PC-3 (cell line): Measurements from ENCODE around the gene NEDD4. TPM values are rescaled to one million over a fixed set of nuclear protein-coding genes. Genes with fewer than 3 reads are reported as not detected.

Experiments used
- ATAC-seq: fragments of 200-7000 bp; cut with Tn5 transposase; 2 replicates; pipeline ENCODE4 v1.9.1; 2020; ENCODE audit warnings: mild to moderate bottlenecking, moderate library complexity
- BruUV-seq: library from RNA; stranded (reverse); fragments of 400-500 nt; replicated peaks from 2 replicates; lab custom pipeline; 2021; lab: Mats Ljungman, UMichigan
- CTCF ChIA-PET: fragments of 300-600 bp; sonication (Branson Sonifier 250); formaldehyde crosslinking; loops from one replicate; lab custom pipeline; 2022; ENCODE audit warnings: antibody characterized with exemption; lab: Charles Lee
- POLR2A ChIA-PET: fragments of 300-600 bp; sonication (Branson Sonifier 250); formaldehyde crosslinking; loops from one replicate; lab custom pipeline; 2022; ENCODE audit warnings: antibody characterized with exemption; ENCODE audit not compliant: unreplicated experiment; lab: Charles Lee
- DNase-seq: peaks from one replicate; pipeline ENCODE4 v3.0.0-alpha.2; 2015
- H2AFZ ChIP-seq: fragments of 300-600 bp; sonication (generic); 2 replicates; pipeline ENCODE4 v1.6.0; 2016; ENCODE audit warnings: antibody characterized with exemption, low read length
- H3F3A ChIP-seq: fragments of 300-600 bp; sonication (generic); one replicate; pipeline ENCODE4 v1.6.0; 2017; ENCODE audit warnings: antibody characterized with exemption, low read length, control low read depth, mild to moderate bottlenecking; ENCODE audit not compliant: unreplicated experiment
- H3K27ac ChIP-seq: fragments of 300-600 bp; sonication (generic); 2 replicates; pipeline ENCODE4 v1.5.1; 2016; ENCODE audit warnings: mild to moderate bottlenecking, low read length
- H3K27me3 ChIP-seq: fragments of 300-600 bp; sonication (generic); 2 replicates; pipeline ENCODE4 v1.6.1; 2016; ENCODE audit warnings: low read length, mixed read lengths
- H3K36me3 ChIP-seq: fragments of 300-600 bp; sonication (generic); 2 replicates; pipeline ENCODE4 v1.6.1; 2016; ENCODE audit warnings: low read depth, mixed run types, low read length, mixed read lengths
- H3K4me1 ChIP-seq: fragments of 300-600 bp; sonication (generic); 2 replicates; pipeline ENCODE4 v1.5.1; 2016; ENCODE audit warnings: low read length; ENCODE audit not compliant: insufficient read depth
- H3K4me2 ChIP-seq: fragments of 300-600 bp; sonication (generic); 2 replicates; pipeline ENCODE4 v1.6.0; 2016; ENCODE audit warnings: low read length
- H3K4me3 ChIP-seq: fragments of 300-600 bp; sonication (generic); 2 replicates; pipeline ENCODE4 v1.5.1; 2016; ENCODE audit warnings: mild to moderate bottlenecking, low read length, mixed read lengths
- H3K79me2 ChIP-seq: fragments of 300-600 bp; sonication (generic); 2 replicates; pipeline ENCODE4 v1.6.1; 2017; ENCODE audit warnings: low read length, mixed read lengths
- H3K9ac ChIP-seq: fragments of 300-600 bp; sonication (generic); 2 replicates; pipeline ENCODE4 v1.6.0; 2016; ENCODE audit warnings: mild to moderate bottlenecking, low read length
- H3K9me2 ChIP-seq: fragments of 300-600 bp; sonication (generic); replicated peaks from 2 replicates; pipeline ENCODE4 v1.6.1; 2016; ENCODE audit warnings: mixed run types, low read length, mixed read lengths
- H3K9me3 ChIP-seq: fragments of 300-600 bp; sonication (generic); 2 replicates; pipeline ENCODE4 v1.6.1; 2016; ENCODE audit warnings: low read length, mixed read lengths
- H4K20me1 ChIP-seq: fragments of 300-600 bp; sonication (generic); 2 replicates; pipeline ENCODE4 v1.6.1; 2016; ENCODE audit warnings: low read length, mixed read lengths
- CTCF ChIP-seq: fragments of 300-600 bp; sonication (generic); conservative IDR thresholded peaks from 2 replicates; pipeline ENCODE4 v1.5.1; 2017; ENCODE audit warnings: antibody characterized with exemption, low read depth, mild to moderate bottlenecking, low read length
- EZH2 ChIP-seq: fragments of 300-600 bp; sonication (generic); IDR thresholded peaks from one replicate; pipeline ENCODE4 v1.6.1; 2017; ENCODE audit warnings: antibody characterized with exemption, mild to moderate bottlenecking, low read length; ENCODE audit not compliant: unreplicated experiment
- EZH2phosphoT487 ChIP-seq: fragments of 300-600 bp; sonication (generic); IDR thresholded peaks from 2 replicates; pipeline ENCODE4 v1.6.1; 2018; ENCODE audit warnings: mild to moderate bottlenecking, antibody characterized with exemption, low read length, borderline replicate concordance
- intact Hi-C: fragments of 100-400 bp; cut with micrococcal nuclease; formaldehyde crosslinking; loops from 2 replicates; pipeline ENCODE4 v1.9.0; 2023
- total RNA-seq: library from RNA; depleted of rRNA; stranded (reverse); fragments of >200 nt; gene quantifications from 2 replicates; pipeline ENCODE4 v1.2.3, GENCODE V29; 2014

Gene NEDD4
- total RNA-seq, 1 experiment from 2014 or later = 9.6 TPM

DNA sequence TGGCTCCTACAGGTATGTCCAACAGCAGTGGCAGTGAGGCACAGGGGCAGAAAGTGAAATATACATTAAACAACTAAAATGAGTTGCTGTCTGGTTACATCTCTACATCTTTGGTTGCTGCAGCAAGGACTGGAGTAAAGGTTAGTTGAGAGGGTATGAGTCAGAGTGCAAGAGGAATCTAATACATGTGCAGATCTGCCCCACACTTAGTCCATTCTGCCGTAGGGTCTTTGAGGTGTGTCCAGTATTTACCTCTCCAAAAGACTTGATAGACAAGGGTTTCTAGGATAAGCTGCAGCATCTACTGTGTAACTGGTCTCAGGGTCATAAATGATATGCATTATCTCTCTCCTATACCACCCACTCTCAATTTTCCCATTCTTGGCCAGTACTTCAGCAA lies 6.2 kb upstream of the NEDD4 start:
- H3F3A ChIP-seq = no peaks in the 10 kb centered on the region
- BruUV-seq = no TSS peak
- POLR2A ChIA-PET = no interaction called here
- no peaks in the 10 kb centered on the region for H3K9me2 ChIP-seq
- H3K79me2 ChIP-seq = no peaks in the 10 kb centered on the region
- CTCF ChIA-PET = no interaction called here
- intact Hi-C loops = no loop called here
- no peaks in the 10 kb centered on the region for H4K20me1 ChIP-seq
- H3K4me2 ChIP-seq = peak overlapping the region; percentile 51
- no peaks in the 10 kb centered on the region for H3K36me3 ChIP-seq
- no peak overlapping the region for H2AFZ ChIP-seq
- H3K4me1 ChIP-seq = peaks cover 35% of the 10 kb centered on the region
- no peak overlapping the region for H3K27ac ChIP-seq
- no peak overlapping the region for H3K9ac ChIP-seq
- ATAC-seq (peak; percentile 84), DNase-seq (peak; percentile 59)
- H3K9me3 ChIP-seq = no peaks in the 10 kb centered on the region
- H3K4me3 ChIP-seq = no peak overlapping the region
- TF ChIP-seq EZH2phosphoT487 (no peak), CTCF (no peak), EZH2 (no peak)
- no peaks in the 10 kb centered on the region for H3K27me3 ChIP-seq

DNA sequence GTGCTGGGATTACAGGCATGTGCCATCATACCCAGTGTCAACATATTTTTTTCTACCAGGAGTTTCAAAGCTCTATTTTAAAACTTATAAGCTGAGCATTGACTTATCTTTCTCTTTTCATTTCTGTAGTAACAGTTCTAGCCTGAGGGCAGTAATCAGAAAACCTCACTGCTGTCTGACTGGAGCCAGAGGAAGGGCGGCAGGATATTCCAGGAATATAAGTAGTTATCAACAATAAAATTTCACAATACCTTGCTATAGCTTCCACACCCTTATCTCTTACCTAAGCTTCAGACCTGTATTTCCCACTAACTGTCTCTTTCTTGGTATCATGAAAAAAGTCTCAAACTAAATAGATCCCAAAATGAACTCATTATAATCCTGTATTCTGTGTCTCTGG lies 5.1 kb upstream of the NEDD4 start:
- Histone ChIP-seq H3K79me2 (no peaks in the 10 kb centered on the region), H3K27ac (no peak overlapping the region), H3K4me1 (peaks cover 39% of the 10 kb centered on the region), H3K9ac (no peak overlapping the region), H2AFZ (no peak overlapping the region), H3K4me2 (no peak overlapping the region), H3F3A (no peaks in the 10 kb centered on the region), H3K4me3 (no peak overlapping the region), H3K27me3 (no peaks in the 10 kb centered on the region), H3K9me3 (no peaks in the 10 kb centered on the region), H3K36me3 (no peaks in the 10 kb centered on the region), H4K20me1 (no peaks in the 10 kb centered on the region), H3K9me2 (no peaks in the 10 kb centered on the region)
- no peak for ATAC-seq
- no TSS peak for BruUV-seq
- ChIA-PET CTCF (no interaction called here), POLR2A (no interaction called here)
- no peak for TF ChIP-seq EZH2
- TF ChIP-seq CTCF = no peak
- TF ChIP-seq EZH2phosphoT487 = no peak
- intact Hi-C loops = no loop called here
- DNase-seq = peak; percentile 33

- intact Hi-C loops = loop anchor here (2.0 to 5.0 kb wide), 3 partner anchors 77 to 248 kb away; partner anchors contain the start of gene RFX7
- Histone ChIP-seq H3K9me2 (no peaks in the 10 kb centered on the region), H3K4me1 (peaks cover 17% of the 10 kb centered on the region), H4K20me1 (no peaks in the 10 kb centered on the region), H3K9ac (peak overlapping the region; percentile 77), H3K27me3 (no peaks in the 10 kb centered on the region), H2AFZ (peak overlapping the region; percentile 99), H3K9me3 (no peaks in the 10 kb centered on the region), H3K79me2 (peaks cover 31% of the 10 kb centered on the region), H3K4me2 (peak overlapping the region; percentile 94), H3K36me3 (no peaks in the 10 kb centered on the region), H3K27ac (peak overlapping the region; percentile 17; the same call in 1 of the 2 replicates), H3F3A (no peaks in the 10 kb centered on the region), H3K4me3 (peak overlapping the region; percentile 72)
- DNase-seq = peak; percentile 41
- peak; percentile 52 for ATAC-seq
- TSS peak; percentile 59 for BruUV-seq
- TF ChIP-seq CTCF (peak; percentile 37; the same call in 1 of the 2 replicates), EZH2phosphoT487 (no peak)
- ChIA-PET CTCF (interaction anchor here (0.8 kb wide), 1 partner anchor 150 kb away, joined by 5 read pairs; no protein-coding TSS in a partner anchor), POLR2A (interaction anchor here (0.6 kb wide), 2 partner anchors 378 to 1536 kb away, joined by 3 to 5 read pairs; no protein-coding TSS in a partner anchor)
Measured at GRCh38 chr15:55993804-55994560, 570 bp upstream of the NEDD4 start.
